H1 (cell line): Measurements from ENCODE around the gene FOSL1. TPM values are rescaled to one million over a fixed set of nuclear protein-coding genes. Genes with fewer than 3 reads are reported as not detected.

Experiments used
- ASH2L ChIP-seq: fragments of 200-600, 300-600 bp; sonication (generic); IDR thresholded peaks from one replicate; pipeline ENCODE4 v1.7.1; 2017; ENCODE audit warnings: low read length
- CHD2 ChIP-seq: IDR thresholded peaks from 2 replicates; pipeline ENCODE4 v1.6.1; 2012; ENCODE audit warnings: low read length, improper control_type of control experiment
- CHD7 ChIP-seq: fragments of 300-600 bp; sonication (generic); IDR thresholded peaks from 2 replicates; pipeline ENCODE4 v1.7.1; 2012; ENCODE audit warnings: low read length, moderate library complexity, mild to moderate bottlenecking, inconsistent platforms; ENCODE audit not compliant: insufficient replicate concordance
- CREB1 ChIP-seq: IDR thresholded peaks from 2 replicates; pipeline ENCODE4 v1.6.1; 2012; ENCODE audit warnings: inconsistent platforms
- KDM1A ChIP-seq: fragments of 200-600, 300-600 bp; sonication (generic); IDR thresholded peaks from 2 replicates; pipeline ENCODE4 v1.7.1; 2016; ENCODE audit warnings: mild to moderate bottlenecking, low read length, borderline replicate concordance
- KDM4A ChIP-seq: IDR thresholded peaks from one replicate; pipeline ENCODE4 v1.7.1; 2012; ENCODE audit warnings: low read depth, mild to moderate bottlenecking, moderate library complexity, low read length, inconsistent platforms; ENCODE audit not compliant: severe bottlenecking
- NANOG ChIP-seq: IDR thresholded peaks from 2 replicates; pipeline ENCODE4 v1.6.1; 2011; ENCODE audit warnings: low read length, low read depth, mild to moderate bottlenecking, inconsistent platforms; ENCODE audit not compliant: insufficient read depth, poor library complexity, severe bottlenecking
- PHF8 ChIP-seq: fragments of 200-600 bp; sonication (generic); conservative IDR thresholded peaks from 2 replicates; pipeline ENCODE4 v1.7.1; 2012; ENCODE audit warnings: low read depth, mild to moderate bottlenecking, inconsistent platforms, low read length, moderate library complexity
- SIN3A ChIP-seq, 2 experiments: IDR thresholded peaks in 1 of 2; conservative IDR thresholded peaks in 1 of 2; 2 replicates each; pipeline ENCODE4 v1.6.1; 2011 to 2012; ENCODE audit warnings: low read length in 2 of 2, improper control_type of control experiment in 1 of 2, low read depth in 1 of 2, mild to moderate bottlenecking in 1 of 2
- polyA plus RNA-seq, 7 experiments: library from polyadenylated mRNA; depleted of rRNA in 3 of 7; stranded (reverse) in 5 of 7; unstranded in 2 of 7; fragments of >200 nt in 5 of 7; fragments of 200-250 nt in 2 of 7; gene quantifications; 1 replicate in 5 of 7; 2 replicates in 1 of 7; 4 replicates in 1 of 7; pipeline versions ENCODE4 v1.2.1 to v1.2.3, GENCODE V29; 2011 to 2013; ENCODE audit warnings: missing spikeins in 2 of 7, mixed read lengths in 2 of 7
- total RNA-seq: library from RNA; stranded (reverse); fragmentation: NEBNext Ultra II Directional; extraction: Animal tissue kit (Norgen Biotek cat#: 25700); gene quantifications from 2 replicates; pipeline ENCODE4 v1.2.1, GENCODE V29; 2021

The FOSL1 gene
- total and polyA plus RNA-seq, 2 of the 8 experiments (the other 6 are each of a cell fraction or from before 2014, with no cell fraction given), result 6.3 to 7.2 TPM

GRCh38 chr11:65919573-65920371, 19.6 kb upstream of the FOSL1 start (continued):
- TF ChIP-seq CHD7, result no peak
- TF ChIP-seq CREB1, result 0 out of 2 replicates have a peak, but pooled peaks have one; percentile 4
- peak; percentile 4; the same call in 1 of the 2 replicates for TF ChIP-seq KDM1A
- no peak for TF ChIP-seq CHD2
- no peak for TF ChIP-seq NANOG
- peak in 1 of 2 experiments; percentile 1; a peak in 1 of 4 replicates for TF ChIP-seq SIN3A (conservative IDR thresholded peaks at IDR 0.05 in 1 of 2, IDR thresholded peaks at IDR 0.05 in 1 of 2; ENCODE audit: low read depth in 1 of 2, low read length in 2 of 2)
- TF ChIP-seq PHF8, result peak; percentile 52; the same call in 1 of the 2 replicates
- TF ChIP-seq ASH2L, result peak; percentile 46
- TF ChIP-seq KDM4A, result peak; percentile 53
